ENCODE results near the gene ZNF821. TPM values are rescaled to one million over a fixed set of nuclear protein-coding genes. Genes with fewer than 3 reads are reported as not detected.
A peak's percentile ranks its signal among the peaks of the same experiment; 100 is the strongest.
"Not testable (repeated sequence)": the region's sequence is repeated elsewhere in the genome, so short reads cannot be mapped to it uniquely, and the experiment has no call there.

Gene ZNF821
- total RNA-seq, 1 experiment from 2014 or later = 7.0 TPM

GRCh38 chr16:71859762-71860521 is 24.0 kb downstream of the ZNF821 start:
- no peak for DNase-seq (ENCODE audit: low spot score)

GRCh38 chr16:71855937-71856662 is 27.9 kb downstream of the ZNF821 start:
- DNase-seq (ENCODE audit: low spot score) = no peak

GRCh38 chr16:71854369-71854948 is 29.5 kb downstream of the ZNF821 start:
- no peak for DNase-seq (ENCODE audit: low spot score)

- no peak for DNase-seq (ENCODE audit: low spot score)
These were observed 30.6 kb downstream of the ZNF821 start for GRCh38 chr16:71853413-71853812.

- DNase-seq (ENCODE audit: low spot score) = no peak
These were observed 31.4 kb downstream of the ZNF821 start for GRCh38 chr16:71852561-71852960.

- DNase-seq (ENCODE audit: low spot score) = no peak
These were observed 31.8 kb downstream of the ZNF821 start for GRCh38 chr16:71852158-71852557.

- no peak for DNase-seq (ENCODE audit: low spot score)
These were observed 32.2 kb downstream of the ZNF821 start for GRCh38 chr16:71851746-71852145.

- no peak for DNase-seq (ENCODE audit: low spot score)
These were observed 35.4 kb downstream of the ZNF821 start for GRCh38 chr16:71848622-71849021.

GRCh38 chr16:71847096-71847495 is 36.9 kb downstream of the ZNF821 start:
- DNase-seq (ENCODE audit: low spot score) = no peak

GRCh38 chr16:71846431-71846830 is 37.6 kb downstream of the ZNF821 start:
- no peak for DNase-seq (ENCODE audit: low spot score)

GRCh38 chr16:71845639-71846430 is 38.1 kb downstream of the ZNF821 start, which contains the start of gene ATXN1L:
Gene ATXN1L (plus strand): TSS chr16:71845976. CDS start chr16:71849741, 3,765 bp downstream.
- peak; percentile 88 for DNase-seq (ENCODE audit: low spot score)

- no peak for DNase-seq (ENCODE audit: low spot score)
These were observed 40.4 kb downstream of the ZNF821 start for GRCh38 chr16:71843572-71843971.

- DNase-seq (ENCODE audit: low spot score) = no peak
These were observed 43.9 kb downstream of the ZNF821 start for GRCh38 chr16:71840052-71840451.

- no peak for DNase-seq (ENCODE audit: low spot score)
These were observed 46.8 kb downstream of the ZNF821 start for GRCh38 chr16:71837150-71837549.

GRCh38 chr16:71834291-71834690 is 49.7 kb downstream of the ZNF821 start:
- DNase-seq (ENCODE audit: low spot score) = no peak

- not testable (repeated sequence) for DNase-seq (ENCODE audit: low spot score)
These were observed 51.9 kb downstream of the ZNF821 start for GRCh38 chr16:71832112-71832511.

- not testable (repeated sequence) for DNase-seq (ENCODE audit: low spot score)
These were observed 52.3 kb downstream of the ZNF821 start for GRCh38 chr16:71831698-71832097.

GRCh38 chr16:71830359-71830758 is 53.6 kb downstream of the ZNF821 start:
- no peak for DNase-seq (ENCODE audit: low spot score)

GRCh38 chr16:71826533-71827017 is 57.4 kb downstream of the ZNF821 start:
- no peak for DNase-seq (ENCODE audit: low spot score)

- DNase-seq (ENCODE audit: low spot score) = not testable (repeated sequence)
These were observed 66.9 kb downstream of the ZNF821 start for GRCh38 chr16:71817155-71817500.

- peak; percentile 15 for DNase-seq (ENCODE audit: low spot score)
These were observed 72.7 kb downstream of the ZNF821 start for GRCh38 chr16:71811261-71811803.
